Head of caudate nucleus (tissue), 42 donors: ENCODE data around the gene PLXNB3.
"Not testable (repeated sequence)": the region's sequence is repeated elsewhere in the genome, so short reads cannot be mapped to it uniquely, and the experiment has no call there.

Experiments used
- DNase-seq, 42 donors: peaks; one replicate each; pipeline versions ENCODE4 v3.0.0 to v3.0.0-alpha.2; 2020 to 2021; ENCODE audit warnings: mixed read lengths in 7 of 42
- intact Hi-C: fragments of 100-400 bp; cut with DNase I; formaldehyde crosslinking; loops from one replicate; pipeline ENCODE4 v1.15.0; 2022

The PLXNB3 gene

DNA sequence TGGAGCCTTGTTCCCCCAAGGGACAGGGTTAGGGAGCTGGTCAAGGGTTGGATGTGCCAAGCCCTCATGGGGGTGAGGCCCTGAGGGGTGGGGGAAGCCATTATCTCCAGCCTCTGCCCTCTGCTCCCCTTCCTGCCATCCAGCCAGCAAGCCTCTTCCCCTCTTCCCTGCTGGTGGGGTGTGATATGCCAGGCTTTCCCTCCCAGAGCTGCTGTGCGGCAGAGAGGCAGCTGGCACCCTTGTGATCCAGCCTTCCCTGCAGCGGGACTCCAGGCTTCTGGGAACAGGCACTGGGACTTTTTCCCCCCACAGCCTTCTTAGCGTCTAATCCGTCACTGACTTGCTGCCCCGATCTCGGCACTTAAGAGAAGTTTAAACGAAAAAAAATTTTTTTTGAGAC is 36.7 kb downstream of the PLXNB3 start:
- no peak for DNase-seq
- intact Hi-C loops = no loop called here

DNA sequence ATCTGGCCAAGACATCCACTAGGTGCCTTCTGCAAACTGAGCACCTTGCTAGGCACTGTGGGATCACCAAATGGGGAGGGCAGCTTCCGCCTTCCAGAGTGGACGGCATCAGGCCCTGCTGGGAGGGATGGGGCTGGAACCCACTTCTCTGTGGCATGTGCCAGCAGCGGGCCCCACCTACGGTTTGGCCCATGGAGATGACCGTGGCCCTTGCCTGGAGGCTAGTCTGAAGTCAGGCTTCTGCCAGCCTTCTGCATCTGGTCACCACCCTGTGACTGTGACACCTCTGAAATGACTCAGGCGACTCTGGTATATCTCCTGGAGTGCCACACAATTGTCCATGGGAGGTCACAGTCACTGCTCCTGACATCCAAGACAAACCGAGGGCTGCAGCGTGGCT is 37.6 kb downstream of the PLXNB3 start:
- intact Hi-C loops = no loop called here
- no peak for DNase-seq

DNA sequence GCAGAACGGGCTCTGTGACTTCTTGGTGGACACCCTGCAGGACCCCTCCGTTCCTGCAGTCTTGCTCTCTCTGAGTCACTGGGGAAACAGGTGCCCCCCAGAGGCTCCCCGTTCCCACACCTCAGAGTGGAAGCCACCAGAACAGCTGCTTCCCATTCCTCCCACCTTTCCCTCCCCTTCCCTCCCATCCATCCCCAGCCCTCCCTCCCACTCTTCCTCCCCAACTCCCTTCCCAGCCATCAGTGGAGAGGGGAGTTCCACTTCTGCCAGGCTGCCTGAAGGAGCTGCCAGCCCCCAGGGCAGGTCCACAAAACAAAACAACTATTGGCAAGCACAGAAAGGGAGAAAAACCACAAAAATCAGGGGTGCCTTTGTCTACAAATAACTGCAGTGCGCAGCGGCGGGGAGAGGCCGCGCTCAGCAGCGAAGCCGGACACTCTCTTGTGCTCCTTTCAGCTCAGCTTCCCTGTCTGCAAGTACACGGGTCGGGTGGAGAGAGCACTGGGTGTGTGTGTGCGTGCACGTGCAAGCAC is 38.5 kb downstream of the PLXNB3 start:
- intact Hi-C loops = no loop called here
- no peak for DNase-seq

DNA sequence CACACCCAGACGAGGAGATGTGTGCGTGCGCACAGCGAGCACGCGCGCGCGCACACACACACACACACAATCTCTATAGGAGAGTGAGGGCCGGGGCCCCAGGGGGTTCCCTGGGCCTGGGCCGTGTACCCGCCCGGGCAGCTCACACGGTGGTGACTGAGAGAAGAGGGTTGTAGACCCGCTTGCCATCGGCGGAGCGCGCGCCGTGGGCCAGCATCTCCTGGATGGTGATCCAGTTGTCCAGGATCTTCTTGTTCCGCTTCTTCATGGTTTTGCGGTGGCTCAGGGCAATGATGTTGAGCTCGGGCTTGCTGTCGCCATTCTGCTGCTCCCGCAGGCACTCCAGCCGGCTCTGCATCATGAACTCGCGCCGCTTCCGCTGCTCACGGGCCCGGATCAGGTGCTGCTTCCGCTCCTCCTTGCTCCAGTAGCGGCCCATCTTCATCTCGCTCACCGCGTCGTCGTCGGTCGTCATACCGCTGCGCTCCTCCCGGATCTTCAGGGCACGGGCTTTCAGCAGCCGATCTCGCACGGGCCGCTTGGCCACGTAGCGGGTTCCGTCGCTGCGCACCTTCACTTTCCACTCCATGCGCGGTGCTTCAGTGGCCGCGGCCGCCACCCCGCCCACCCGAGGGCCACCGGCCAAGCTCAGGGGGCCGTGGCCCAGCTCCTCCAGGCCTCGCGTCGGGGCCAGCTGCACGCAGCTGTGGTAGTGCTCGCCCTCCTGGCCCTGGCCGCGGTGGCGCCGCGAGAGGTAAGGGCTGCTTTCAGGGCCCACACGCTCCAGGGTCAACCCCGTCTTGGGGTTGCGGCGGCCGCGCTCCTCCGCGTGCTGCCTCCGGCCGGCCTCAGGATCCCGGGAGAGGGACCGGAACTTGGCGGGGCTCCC is 39.4 kb downstream of the PLXNB3 start:
- intact Hi-C loops = no loop called here
- DNase-seq = no peak

DNA sequence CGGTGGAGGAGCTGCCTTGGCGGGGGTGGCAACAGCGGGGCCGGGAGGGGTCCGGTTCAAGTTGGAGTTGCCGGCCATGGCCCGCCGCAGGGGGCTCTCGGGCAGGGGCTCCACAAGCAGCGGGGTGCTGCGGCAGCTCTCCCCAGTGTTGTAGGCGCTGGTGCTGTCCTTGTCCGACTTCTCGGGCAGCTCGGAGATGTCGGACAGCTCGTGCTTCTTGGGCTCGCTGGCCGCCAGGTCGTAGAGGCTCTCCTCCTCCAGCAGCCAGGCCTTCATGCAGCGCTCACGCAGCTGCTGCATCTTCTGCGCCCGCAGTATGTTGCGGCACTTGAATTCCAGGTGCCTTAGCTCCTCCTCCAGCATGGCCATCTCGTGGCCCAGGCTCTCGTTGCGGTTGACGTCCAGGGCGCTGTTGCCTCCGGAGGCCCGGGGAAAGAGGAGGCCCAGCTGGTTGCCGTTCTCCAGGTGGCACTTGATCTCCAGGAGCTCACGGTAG is 40.1 kb downstream of the PLXNB3 start:
- intact Hi-C loops = no loop called here
- no peak for DNase-seq

DNA sequence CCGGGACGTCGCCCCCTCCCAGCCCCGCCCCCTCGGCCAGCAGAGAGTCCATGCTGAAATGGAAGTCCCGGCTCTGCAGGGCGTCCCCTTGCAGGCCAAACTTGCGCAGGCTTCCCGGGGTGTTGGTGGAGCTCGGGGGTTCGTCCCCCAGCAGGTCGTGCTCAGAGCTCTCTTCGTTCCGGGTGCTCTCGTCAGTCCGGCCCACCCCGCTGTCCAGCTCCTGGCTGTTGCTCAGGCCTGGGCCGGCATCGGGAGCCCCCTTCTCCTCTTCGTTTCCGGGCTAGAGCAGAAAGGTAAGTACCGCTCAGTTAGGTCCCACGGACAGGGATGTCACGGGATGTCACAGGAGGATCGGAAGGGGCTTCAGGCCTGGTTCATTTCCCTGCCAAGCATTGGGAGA is 40.6 kb downstream of the PLXNB3 start:
- intact Hi-C loops = no loop called here
- DNase-seq = no peak

DNA sequence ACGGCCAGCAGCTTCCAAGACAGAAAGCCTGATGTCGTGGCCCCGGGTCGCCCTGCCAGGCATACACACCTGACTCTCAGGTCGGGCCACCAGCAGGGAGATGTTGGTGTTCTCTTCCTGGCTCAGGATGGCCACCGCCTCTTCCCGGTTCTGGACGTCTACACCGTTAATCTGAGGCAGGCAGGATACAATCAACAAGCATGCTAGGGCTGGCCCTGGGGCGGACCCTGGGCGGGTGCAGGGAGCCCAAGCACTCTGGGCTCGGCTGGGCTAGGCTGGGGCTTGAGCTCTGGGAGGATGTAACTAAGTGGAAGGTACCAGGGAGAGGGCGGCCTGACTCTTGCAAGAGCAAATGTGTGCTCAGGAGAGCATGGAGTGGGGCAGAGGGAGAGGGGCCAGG is 41.4 kb downstream of the PLXNB3 start:
- intact Hi-C loops = no loop called here
- DNase-seq = no peak

DNA sequence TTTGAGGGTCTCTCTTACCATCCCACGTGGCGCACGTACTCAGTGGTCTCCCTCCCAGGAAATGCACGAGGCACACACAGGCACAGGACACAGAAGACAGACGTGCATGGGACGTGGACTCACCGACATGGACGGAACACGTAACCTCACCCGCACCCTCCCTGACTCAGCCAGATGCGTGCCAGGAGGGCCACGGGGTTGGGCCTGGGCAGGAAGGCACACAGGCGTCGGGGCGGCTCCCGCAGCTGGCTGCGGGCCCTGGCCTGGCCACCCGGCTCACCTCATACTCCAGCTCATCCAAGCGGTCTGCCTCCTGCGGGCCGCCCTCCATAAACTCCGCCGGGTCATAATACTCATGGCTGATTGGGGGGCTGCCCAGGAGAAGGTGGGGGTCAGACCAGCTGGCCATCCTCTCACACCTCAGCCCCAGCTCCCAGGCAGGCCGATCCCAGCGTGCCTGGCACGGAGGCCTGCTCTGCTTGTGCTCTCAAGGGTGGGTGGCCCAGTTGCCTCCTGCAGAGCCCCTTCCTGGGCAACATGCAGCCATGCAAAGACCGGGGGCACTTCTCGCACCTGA is 43.0 kb downstream of the PLXNB3 start:
- intact Hi-C loops = no loop called here
- no peak for DNase-seq

DNA sequence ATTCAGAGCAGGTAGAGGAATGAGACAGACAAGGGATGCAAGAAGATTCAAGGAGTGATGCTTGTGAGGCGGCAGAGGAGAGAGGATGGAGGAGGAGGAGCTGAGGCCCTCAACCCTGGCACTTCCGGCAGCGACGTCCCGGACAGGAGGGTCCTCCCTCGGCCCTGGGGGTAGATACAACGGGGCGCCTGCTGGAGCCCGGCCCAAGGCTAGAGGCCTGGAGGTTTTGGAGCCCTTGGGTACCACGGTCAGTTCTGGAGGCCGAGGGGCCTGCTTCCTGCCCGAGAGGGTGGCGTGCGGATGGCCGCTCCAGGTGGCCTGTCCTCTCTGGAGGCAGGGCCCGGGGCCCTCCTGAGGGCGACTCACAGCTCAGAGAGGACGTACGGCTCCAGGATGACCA is 43.9 kb downstream of the PLXNB3 start:
- intact Hi-C loops = no loop called here
- DNase-seq = no peak

DNA sequence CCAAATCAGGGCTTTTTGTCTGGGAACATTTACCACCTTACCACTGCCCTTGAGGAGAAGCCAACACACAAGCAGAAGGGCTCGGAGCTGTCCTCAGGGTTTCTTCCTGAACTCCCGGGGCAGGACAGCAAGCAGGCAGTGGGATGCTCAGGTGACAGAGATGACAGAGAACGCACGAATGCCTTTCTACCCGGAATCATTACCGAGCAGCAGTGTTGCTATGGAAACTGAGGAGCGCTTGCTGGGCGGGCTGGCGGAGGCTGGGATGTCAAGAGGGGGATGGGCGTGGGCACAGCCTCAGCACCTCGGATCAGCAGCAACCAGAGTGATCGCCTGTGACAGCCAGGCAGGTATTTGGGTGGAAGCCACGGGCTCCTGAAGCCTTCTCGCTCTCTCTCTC is 48.2 kb downstream of the PLXNB3 start:
- peak in 40 of 42 donors; percentile 18 to 87 (median 64) for DNase-seq

DNA sequence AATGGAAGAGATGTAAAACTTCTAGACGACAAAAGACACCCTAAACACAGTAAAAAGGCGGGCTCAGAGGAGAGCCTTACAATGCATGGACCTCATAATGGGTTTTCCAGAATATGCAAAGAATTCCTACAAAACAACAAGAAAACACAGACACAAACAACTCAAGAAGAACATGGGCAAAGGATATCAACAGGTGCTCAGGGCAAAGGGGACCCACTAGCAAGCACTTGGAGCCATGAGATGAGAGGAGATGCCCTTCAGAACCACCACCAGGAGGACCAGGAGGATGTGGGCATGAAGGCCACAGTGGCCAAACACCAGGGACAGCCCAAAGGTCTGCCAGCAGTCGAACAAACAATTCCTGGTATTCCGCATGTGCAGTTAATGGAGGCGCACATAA is 49.1 kb downstream of the PLXNB3 start:
- intact Hi-C loops = no loop called here
- DNase-seq = no peak

More for the DNA sequence above, 48.2 kb downstream of the PLXNB3 start:
- intact Hi-C loops = no loop called here

DNA sequence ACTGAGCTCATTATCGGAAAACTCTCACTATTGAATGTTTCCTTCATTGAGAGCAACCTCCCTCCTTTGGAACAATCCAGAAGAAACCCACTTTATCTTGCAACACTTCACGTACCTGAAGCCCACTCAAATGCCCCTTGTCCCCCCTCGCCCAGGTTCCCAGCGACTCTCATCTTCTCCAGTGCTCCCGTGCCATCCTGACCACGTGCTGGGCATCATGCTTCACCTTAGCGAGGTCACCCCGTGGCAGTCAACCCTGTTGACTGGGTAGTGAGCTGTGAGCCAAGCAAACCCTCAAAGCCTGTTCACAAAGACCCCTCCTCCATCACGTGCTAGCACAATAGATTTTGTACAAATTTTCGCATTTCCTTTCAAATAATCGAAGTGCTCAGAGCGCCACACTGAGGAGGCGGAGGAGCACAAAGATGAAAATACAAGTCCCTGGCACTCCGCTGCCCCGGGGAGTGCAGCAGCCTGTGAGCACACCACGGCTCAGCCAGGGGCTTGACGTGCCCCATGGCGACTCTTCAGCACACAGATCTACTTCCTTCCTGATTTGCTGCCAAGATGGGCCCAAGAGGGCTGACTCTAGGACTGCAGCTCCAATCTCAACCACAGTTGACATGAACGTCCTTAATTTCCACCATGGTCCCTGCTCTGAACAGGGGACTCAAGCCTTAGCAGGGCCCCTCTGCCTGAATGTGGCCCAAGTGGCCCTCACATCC is 50.7 kb downstream of the PLXNB3 start:
- intact Hi-C loops = no loop called here
- DNase-seq = no peak

DNA sequence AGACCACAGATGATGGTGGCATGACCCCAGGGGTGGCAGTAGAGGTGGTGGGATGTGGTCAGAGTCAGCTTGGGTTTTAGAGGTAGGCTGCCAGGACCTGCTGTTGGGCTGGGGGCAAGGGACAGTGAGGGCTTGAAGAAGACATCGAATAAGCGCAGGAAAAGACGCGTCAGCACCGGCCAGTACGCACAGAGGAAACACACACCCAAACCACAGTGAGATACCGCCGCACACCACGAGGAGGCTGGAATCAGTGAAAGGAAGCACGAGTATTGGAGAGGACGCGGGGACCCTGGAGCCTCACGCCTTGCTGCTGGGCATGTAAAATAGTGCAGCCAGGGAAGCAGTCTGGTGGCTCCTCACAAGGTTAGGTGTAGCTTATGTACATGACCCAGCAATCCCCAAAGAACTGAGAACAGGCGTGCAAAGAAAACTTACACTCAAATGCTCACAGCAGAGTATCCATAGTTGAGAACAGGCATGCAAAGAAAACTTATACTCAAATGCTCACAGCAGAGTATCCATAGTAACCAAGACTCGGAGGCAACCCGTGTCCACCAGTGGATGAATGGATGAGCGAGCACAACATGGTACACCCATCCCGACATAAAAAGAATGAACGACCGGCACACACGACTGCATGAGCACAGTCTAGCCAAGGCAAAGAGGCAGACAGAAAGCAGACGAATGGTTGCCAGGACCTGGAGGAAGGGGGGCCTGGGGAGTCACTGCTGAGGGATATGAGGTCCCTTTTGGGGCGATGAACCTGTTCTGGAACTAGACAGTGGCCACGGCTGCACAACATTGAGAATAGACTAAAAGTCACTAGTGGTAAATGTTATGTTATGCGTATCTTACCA is 53.0 kb downstream of the PLXNB3 start:
- no peak for DNase-seq
- intact Hi-C loops = no loop called here

DNA sequence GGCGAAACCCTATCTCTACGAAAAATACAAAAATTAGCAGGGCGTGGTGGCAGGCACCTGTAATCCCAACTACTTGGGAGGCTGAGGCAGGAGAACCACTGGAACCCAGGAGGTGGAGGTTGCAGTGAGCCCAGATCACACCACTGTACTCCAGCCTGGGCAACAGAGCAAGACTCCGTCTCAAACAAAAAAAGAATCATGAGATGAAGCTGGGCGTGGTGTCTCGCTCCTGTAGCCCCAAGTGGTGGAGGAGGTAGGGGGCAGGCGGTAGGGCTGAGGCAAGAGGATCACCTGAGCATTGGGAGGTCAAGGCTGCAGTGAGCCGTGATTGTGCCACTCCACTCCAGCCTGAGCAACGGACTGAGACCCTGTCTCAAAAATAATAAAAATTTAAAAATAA is 54.0 kb downstream of the PLXNB3 start:
- DNase-seq, intact Hi-C loops: not testable (repeated sequence)

DNA sequence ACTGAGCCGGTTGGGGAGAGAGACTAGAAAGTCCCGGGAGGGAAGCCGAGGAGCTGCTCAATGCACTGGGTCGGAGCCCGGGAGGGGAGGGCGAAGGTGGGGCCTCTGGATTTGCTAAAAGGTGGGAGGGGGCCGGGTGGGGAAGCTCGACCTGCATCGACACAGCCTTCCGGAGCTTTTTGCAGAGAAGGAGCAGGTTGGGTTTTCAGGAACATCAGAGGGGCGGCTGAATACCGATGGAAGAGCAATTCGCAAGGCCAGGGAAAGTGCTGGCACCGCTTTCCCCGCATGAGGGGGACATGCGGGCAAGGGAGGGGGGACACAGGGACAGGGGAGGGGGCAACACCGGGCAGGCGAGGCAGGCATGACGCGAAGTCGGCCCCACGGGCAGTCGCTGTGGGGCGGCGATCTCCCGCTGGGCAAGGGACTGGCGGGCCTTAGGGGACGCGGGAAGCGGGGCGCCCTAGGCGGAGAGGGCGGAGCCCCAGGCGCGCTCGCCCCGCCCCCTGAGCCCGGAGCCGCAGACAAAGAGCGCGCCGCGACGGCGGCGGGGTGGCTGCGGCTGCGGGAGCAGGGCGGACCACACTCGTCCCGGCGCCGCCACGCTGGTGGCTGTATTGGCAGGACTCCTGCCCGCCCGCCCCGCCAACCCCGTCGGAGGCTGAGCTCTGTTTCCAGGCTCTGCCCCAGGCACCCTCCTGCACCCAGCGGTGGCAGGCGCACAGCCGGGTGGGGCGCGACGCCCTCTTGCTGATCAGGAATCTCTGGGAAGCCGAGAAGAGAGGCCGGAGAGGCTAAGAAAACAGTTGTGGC is 54.7 kb downstream of the PLXNB3 start:
- intact Hi-C loops = no loop called here
- peak in 26 of 42 donors; percentile 7 to 69 (median 41) for DNase-seq

DNA sequence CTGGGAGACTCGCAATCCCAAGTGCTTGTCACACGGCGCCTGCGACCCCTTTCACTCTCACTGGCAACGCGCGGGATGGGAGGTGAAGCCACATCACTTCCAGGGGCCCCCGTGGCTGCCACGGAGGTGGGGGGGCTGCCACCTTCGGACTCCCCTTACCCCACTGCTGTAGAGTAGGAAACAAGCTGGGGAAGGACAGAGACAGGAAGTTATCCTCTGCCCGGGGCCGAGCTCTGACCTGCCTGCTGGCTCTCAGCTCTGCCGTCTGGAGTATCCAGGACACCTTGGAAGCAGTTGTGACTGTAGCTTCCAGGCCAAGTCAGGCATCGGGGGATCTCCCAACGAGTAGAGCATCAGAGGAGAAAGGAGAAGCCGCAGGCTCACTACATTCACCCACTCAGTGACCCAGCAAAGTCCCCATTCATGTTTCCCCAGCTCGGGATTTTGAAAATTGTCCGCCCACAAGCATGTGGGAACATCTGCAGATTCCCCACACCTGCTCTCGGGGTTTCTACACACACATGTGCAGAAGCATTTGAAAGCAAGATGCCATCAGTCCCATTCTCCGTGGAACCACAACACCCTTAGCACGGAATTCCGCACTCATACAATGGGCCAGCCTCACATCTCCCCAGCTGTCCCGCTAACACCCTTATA is 55.5 kb downstream of the PLXNB3 start:
- intact Hi-C loops = no loop called here
- peak in 14 of 42 donors; percentile 14 to 59 (median 45) for DNase-seq

DNA sequence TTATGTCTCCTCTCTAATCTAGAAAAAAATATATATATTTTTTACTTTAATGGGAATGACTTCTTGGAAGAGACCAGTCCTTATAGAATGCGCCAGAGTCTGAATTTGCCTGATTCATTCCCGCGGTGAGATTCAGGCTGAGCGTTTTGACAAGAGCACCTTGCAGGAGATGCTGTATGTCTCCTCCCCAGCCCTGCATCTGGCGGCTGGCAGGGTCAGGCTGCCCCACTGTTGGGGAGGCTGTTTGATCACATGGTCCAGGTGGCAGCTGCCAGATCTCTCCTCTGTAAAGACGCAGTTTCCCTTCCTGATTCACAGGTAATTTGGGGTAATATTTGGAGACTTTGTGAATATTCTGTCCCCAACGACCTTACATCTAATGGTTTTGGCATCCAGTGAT is 56.6 kb downstream of the PLXNB3 start:
- no peak for DNase-seq
- intact Hi-C loops = no loop called here

DNA sequence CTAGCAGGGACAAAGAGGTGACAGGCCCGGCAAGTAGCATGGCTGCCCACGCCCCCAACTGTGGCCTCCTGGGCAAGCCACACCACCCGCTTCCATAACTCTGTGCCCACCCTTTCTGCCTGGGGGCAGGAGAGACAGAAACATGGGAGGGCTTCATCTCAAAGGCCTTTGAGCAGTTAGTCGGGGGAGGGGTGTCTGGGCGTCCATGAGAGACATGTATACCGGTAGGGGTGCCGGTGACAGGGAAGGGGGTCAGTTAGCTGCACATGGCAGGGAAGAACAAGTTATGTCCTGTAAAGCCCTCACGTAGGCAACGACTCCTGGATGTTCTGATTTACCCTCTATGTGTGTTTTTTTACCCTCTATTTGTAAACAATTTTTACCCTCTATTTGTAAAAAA is 57.0 kb downstream of the PLXNB3 start:
- intact Hi-C loops = no loop called here
- DNase-seq = no peak
